CD4-positive, alpha-beta T cell (primary cell): ENCODE data around the gene GSTA3. TPM values are rescaled to one million over a fixed set of nuclear protein-coding genes. Genes with fewer than 3 reads are reported as not detected.
"Not testable (repeated sequence)": the region's sequence is repeated elsewhere in the genome, so short reads cannot be mapped to it uniquely, and the experiment has no call there.

Experiments used
- ATAC-seq: fragments of 200-7000 bp; cut with Tn5 transposase; one replicate; pipeline ENCODE4 v1.10.0; 2022; ENCODE audit warnings: mild to moderate bottlenecking; ENCODE audit not compliant: poor library complexity
- CTCF ChIA-PET: fragments of 350-600 bp; sonication (Branson Sonifier 250); formaldehyde crosslinking; loops from one replicate; lab custom pipeline; 2021; ENCODE audit warnings: antibody characterized with exemption, inconsistent platforms; lab: Charles Lee
- POLR2A ChIA-PET: fragments of 350-600 bp; sonication (Branson Sonifier 250); formaldehyde crosslinking; loops from one replicate; lab custom pipeline; 2021; ENCODE audit warnings: antibody characterized with exemption, inconsistent platforms; lab: Charles Lee
- DNase-seq, 14 experiments: peaks; one replicate each; pipeline ENCODE4 v3.0.0-alpha.2; 2013 to 2020; ENCODE audit warnings: mixed read lengths in 2 of 14
- H3K27ac ChIP-seq, 2 donors: one replicate each; pipeline versions ENCODE4 v1.5.1 to v1.7.0; 2013; ENCODE audit warnings: low read length in 2 of 2, low read depth in 1 of 2, mild to moderate bottlenecking in 1 of 2
- H3K27me3 ChIP-seq, 2 experiments: 1 replicate in 1 of 2; 2 replicates in 1 of 2; pipeline versions ENCODE4 v1.6.1 to v1.7.0; 2013; ENCODE audit warnings: low read length in 2 of 2, control low read depth in 1 of 2, mild to moderate bottlenecking in 1 of 2, moderate library complexity in 1 of 2; ENCODE audit not compliant: insufficient read depth in 2 of 2, control insufficient read depth in 1 of 2
- H3K36me3 ChIP-seq: one replicate; pipeline ENCODE4 v1.6.1; 2013; ENCODE audit warnings: low read length, control low read depth; ENCODE audit not compliant: insufficient read depth
- H3K4me1 ChIP-seq: one replicate; pipeline ENCODE4 v1.6.1; 2013; ENCODE audit warnings: low read length, control low read depth; ENCODE audit not compliant: insufficient read depth
- H3K4me3 ChIP-seq: one replicate; pipeline ENCODE4 v1.5.1; 2013; ENCODE audit warnings: mild to moderate bottlenecking, low read length, moderate library complexity
- H3K9me3 ChIP-seq, 2 experiments: 1 replicate in 1 of 2; 2 replicates in 1 of 2; pipeline versions ENCODE4 v1.6.1 to v1.7.0; 2013; ENCODE audit warnings: low read length in 2 of 2, mild to moderate bottlenecking in 2 of 2, control low read depth in 1 of 2, moderate library complexity in 1 of 2; ENCODE audit not compliant: control insufficient read depth in 1 of 2, insufficient read depth in 1 of 2
- H3K27ac Mint-ChIP-seq: one replicate; pipeline ENCODE4 v1.8.0; 2020; ENCODE audit warnings: mixed read lengths
- H3K27me3 Mint-ChIP-seq: one replicate; pipeline ENCODE4 v1.8.0; 2021; ENCODE audit warnings: mixed read lengths
- H3K36me3 Mint-ChIP-seq: one replicate; pipeline ENCODE4 v1.8.0; 2021; ENCODE audit warnings: low read depth, mixed read lengths
- H3K4me1 Mint-ChIP-seq: one replicate; pipeline ENCODE4 v1.8.0; 2021; ENCODE audit warnings: low read depth, mixed read lengths
- H3K4me3 Mint-ChIP-seq: one replicate; pipeline ENCODE4 v1.8.0; 2020; ENCODE audit warnings: mild to moderate bottlenecking, mixed read lengths
- H3K9me3 Mint-ChIP-seq: one replicate; pipeline ENCODE4 v1.8.0; 2020; ENCODE audit warnings: mixed read lengths
- intact Hi-C, 2 experiments: fragments of 100-400 bp; cut with DNase I in 1 of 2; cut with micrococcal nuclease in 1 of 2; formaldehyde crosslinking; loops; one replicate each; pipeline versions ENCODE4 v1.15.1 to v1.9.0; 2023 to 2025; cut with DNase I, micrococcal nuclease
- total RNA-seq, 174 experiments: library from RNA in 2 of 174; stranded (reverse) in 2 of 174; gene quantifications; one replicate each; pipeline ENCODE4 v1.2.3 and lab custom pipeline; 2021 to 2026
- TF ChIP-seq, protein P1 (sequence below): fragments of 200-600 bp; IDR thresholded peaks from one replicate; pipeline ENCODE4 v1.8.0; 2022; ENCODE audit warnings: antibody characterized with exemption, mild to moderate bottlenecking

The GSTA3 gene
- total RNA-seq, 2 experiments from 2014 or later: not detected

DNA sequence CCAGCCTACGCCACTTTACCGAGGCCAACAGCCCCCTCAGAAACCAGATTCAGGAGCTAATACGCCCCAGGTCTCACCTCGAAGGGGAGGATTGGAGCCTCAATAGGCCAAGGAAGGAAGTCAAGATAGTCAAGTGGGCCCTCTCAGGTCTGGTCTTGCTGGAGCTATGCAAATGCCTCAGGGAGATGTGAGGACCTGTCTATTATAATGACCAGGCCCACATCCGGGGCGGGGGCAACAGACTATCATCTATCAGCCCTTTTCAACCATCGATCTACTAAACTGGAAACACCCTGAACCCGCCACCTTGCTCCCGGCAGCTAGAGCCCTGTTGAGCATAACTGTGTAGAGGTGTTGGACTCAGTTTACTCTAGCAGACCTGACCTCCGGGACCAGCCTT, 12.7 kb upstream of the GSTA3 start:
- Mint-ChIP-seq H3K4me1 (no peaks in the 10 kb centered on the region), H3K27me3 (peaks cover 12% of the 10 kb centered on the region), H3K9me3 (no peaks in the 10 kb centered on the region), H3K36me3 (no peaks in the 10 kb centered on the region), H3K4me3 (no peak overlapping the region), H3K27ac (no peak overlapping the region)
- peaks cover 0 to 2% of the 10 kb centered on the region in 2 experiments for H3K27me3 ChIP-seq
- intact Hi-C loops: no loop called here
- ChIA-PET POLR2A (interaction anchor here (0.6 kb wide), 1 partner anchor 137 kb away, joined by 4 read pairs; no protein-coding TSS in a partner anchor), CTCF (no interaction called here)
- H3K9me3 ChIP-seq: no peaks in the 10 kb centered on the region
- ATAC-seq (no peak), DNase-seq (no peak)
- H3K4me1 ChIP-seq: no peaks in the 10 kb centered on the region
- no peak overlapping the region for H3K27ac ChIP-seq
- TF ChIP-seq, protein P1, sequence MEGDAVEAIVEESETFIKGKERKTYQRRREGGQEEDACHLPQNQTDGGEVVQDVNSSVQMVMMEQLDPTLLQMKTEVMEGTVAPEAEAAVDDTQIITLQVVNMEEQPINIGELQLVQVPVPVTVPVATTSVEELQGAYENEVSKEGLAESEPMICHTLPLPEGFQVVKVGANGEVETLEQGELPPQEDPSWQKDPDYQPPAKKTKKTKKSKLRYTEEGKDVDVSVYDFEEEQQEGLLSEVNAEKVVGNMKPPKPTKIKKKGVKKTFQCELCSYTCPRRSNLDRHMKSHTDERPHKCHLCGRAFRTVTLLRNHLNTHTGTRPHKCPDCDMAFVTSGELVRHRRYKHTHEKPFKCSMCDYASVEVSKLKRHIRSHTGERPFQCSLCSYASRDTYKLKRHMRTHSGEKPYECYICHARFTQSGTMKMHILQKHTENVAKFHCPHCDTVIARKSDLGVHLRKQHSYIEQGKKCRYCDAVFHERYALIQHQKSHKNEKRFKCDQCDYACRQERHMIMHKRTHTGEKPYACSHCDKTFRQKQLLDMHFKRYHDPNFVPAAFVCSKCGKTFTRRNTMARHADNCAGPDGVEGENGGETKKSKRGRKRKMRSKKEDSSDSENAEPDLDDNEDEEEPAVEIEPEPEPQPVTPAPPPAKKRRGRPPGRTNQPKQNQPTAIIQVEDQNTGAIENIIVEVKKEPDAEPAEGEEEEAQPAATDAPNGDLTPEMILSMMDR: no peak
- H3K4me3 ChIP-seq: no peak overlapping the region
- H3K36me3 ChIP-seq: no peaks in the 10 kb centered on the region

GRCh38 chr6:52921743-52922142, 12.2 kb upstream of the GSTA3 start:
- intact Hi-C loops: no loop called here
- Mint-ChIP-seq H3K36me3 (no peaks in the 10 kb centered on the region), H3K27me3 (peaks cover 12% of the 10 kb centered on the region), H3K4me1 (no peaks in the 10 kb centered on the region), H3K9me3 (no peaks in the 10 kb centered on the region), H3K27ac (no peak overlapping the region), H3K4me3 (no peak overlapping the region)
- no peaks in the 10 kb centered on the region for H3K36me3 ChIP-seq
- CTCF ChIA-PET: no interaction called here
- no peaks in the 10 kb centered on the region for H3K9me3 ChIP-seq
- POLR2A ChIA-PET: interaction anchor here (0.6 kb wide), 1 partner anchor 137 kb away, joined by 4 read pairs; no protein-coding TSS in a partner anchor
- no peak overlapping the region for H3K27ac ChIP-seq
- ATAC-seq: no peak
- peaks cover 0 to 2% of the 10 kb centered on the region in 2 experiments for H3K27me3 ChIP-seq
- H3K4me1 ChIP-seq: no peaks in the 10 kb centered on the region
- TF ChIP-seq, protein P1: no peak
- no peak overlapping the region for H3K4me3 ChIP-seq
- DNase-seq: no peak

DNA sequence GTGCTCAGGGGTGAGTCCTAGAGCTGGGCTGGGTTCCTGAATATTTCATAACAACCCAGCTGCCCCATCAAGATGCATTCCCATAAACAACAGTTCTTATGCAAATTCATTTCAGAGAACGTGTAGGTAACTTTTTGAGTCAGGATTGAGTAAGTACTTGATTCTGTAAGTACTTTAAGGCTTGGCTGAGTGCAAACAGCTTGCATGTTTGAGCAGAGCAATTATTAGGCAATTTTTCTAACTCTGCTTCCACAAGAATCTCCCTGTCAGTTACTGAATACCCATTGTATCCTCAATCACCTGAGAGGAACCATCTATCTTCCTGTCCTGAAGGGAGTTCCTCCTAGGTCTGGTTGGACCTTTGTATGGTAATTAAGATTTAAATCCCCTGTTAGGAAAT, 10.0 kb upstream of the GSTA3 start:
- H3K4me1 ChIP-seq, H3K27ac Mint-ChIP-seq, POLR2A ChIA-PET, CTCF ChIA-PET, H3K9me3 ChIP-seq, DNase-seq, H3K36me3 ChIP-seq, H3K27me3 ChIP-seq, H3K4me3 ChIP-seq, H3K9me3 Mint-ChIP-seq, intact Hi-C loops, H3K4me1 Mint-ChIP-seq, H3K36me3 Mint-ChIP-seq, ATAC-seq, H3K27ac ChIP-seq, H3K4me3 Mint-ChIP-seq: not testable (repeated sequence)
- peaks cover 12% of the 10 kb centered on the region for H3K27me3 Mint-ChIP-seq

GRCh38 chr6:52918771-52919170, 9.3 kb upstream of the GSTA3 start:
- H3K4me3 ChIP-seq, H3K36me3 Mint-ChIP-seq, H3K27ac ChIP-seq, H3K27me3 Mint-ChIP-seq, H3K27me3 ChIP-seq, H3K4me1 ChIP-seq, ATAC-seq, H3K4me1 Mint-ChIP-seq, H3K27ac Mint-ChIP-seq, POLR2A ChIA-PET, DNase-seq, H3K9me3 ChIP-seq, H3K36me3 ChIP-seq, intact Hi-C loops, H3K9me3 Mint-ChIP-seq, CTCF ChIA-PET, H3K4me3 Mint-ChIP-seq: not testable (repeated sequence)

- H3K4me3 Mint-ChIP-seq, H3K36me3 Mint-ChIP-seq, H3K27me3 ChIP-seq, POLR2A ChIA-PET, H3K9me3 ChIP-seq, H3K4me3 ChIP-seq, CTCF ChIA-PET, H3K27me3 Mint-ChIP-seq, H3K27ac Mint-ChIP-seq, ATAC-seq, intact Hi-C loops, H3K36me3 ChIP-seq, H3K4me1 ChIP-seq, H3K4me1 Mint-ChIP-seq, DNase-seq, H3K27ac ChIP-seq, H3K9me3 Mint-ChIP-seq: not testable (repeated sequence)
Measured at GRCh38 chr6:52918027-52918686, 8.7 kb upstream of the GSTA3 start.
